Measurements from ENCODE around the gene MELK.

GRCh38 chr9:36622121-36622520 is 49.4 kb downstream of the MELK start:
- no peak for TF ChIP-seq POLR2AphosphoS5 (IDR thresholded peaks at IDR 0.05; ENCODE audit: borderline replicate concordance, low read depth, low read length)
- TF ChIP-seq FOXP2 (optimal IDR thresholded peaks at IDR 0.05; ENCODE audit: control extremely low read depth, extremely low read length, insufficient read depth) = no peak
- no peak for TF ChIP-seq EZH2 (IDR thresholded peaks at IDR 0.05)
